Testis (tissue), 5 donors: Measurements from ENCODE around the gene UTF1. TPM values are rescaled to one million over a fixed set of nuclear protein-coding genes. Genes with fewer than 3 reads are reported as not detected.
A peak's percentile ranks its signal among the peaks of the same experiment; 100 is the strongest.

ENCODE experiments used
- DNase-seq: peaks from one replicate; pipeline ENCODE4 v3.0.0-alpha.2; 2019
- H3K27ac ChIP-seq, 2 donors: fragments of 200-600 bp; sonication (generic); one replicate each; pipeline ENCODE4 v1.5.1; 2019
- H3K27me3 ChIP-seq: fragments of 200-600 bp; sonication (generic); one replicate; pipeline ENCODE4 v1.5.1; 2019
- H3K36me3 ChIP-seq: fragments of 200-600 bp; sonication (generic); one replicate; pipeline ENCODE4 v1.5.1; 2017; ENCODE audit warnings: low read depth; ENCODE audit errors: missing control alignments
- H3K4me1 ChIP-seq: fragments of 200-600 bp; sonication (generic); one replicate; pipeline ENCODE4 v1.5.1; 2019
- H3K4me3 ChIP-seq, 2 donors: fragments of 200-600 bp; sonication (generic); one replicate each; pipeline ENCODE4 v1.5.1; 2017 to 2019
- H3K9me3 ChIP-seq: fragments of 200-600 bp; sonication (generic); one replicate; pipeline ENCODE4 v1.5.1; 2017
- CTCF ChIP-seq, 3 experiments: fragments of 450-650 bp in 2 of 3; fragments of 200-600 bp in 1 of 3; sonication (generic) in 1 of 3; IDR thresholded peaks; one replicate each; pipeline ENCODE4 v1.5.1; 2016 to 2019; ENCODE audit warnings: antibody characterized with exemption in 3 of 3, mild to moderate bottlenecking in 2 of 3, moderate library complexity in 1 of 3
- POLR2A ChIP-seq: fragments of 450-650 bp; IDR thresholded peaks from one replicate; pipeline ENCODE4 v1.6.1; 2017; ENCODE audit warnings: antibody characterized with exemption, mild to moderate bottlenecking, moderate library complexity
- WGBS, 2 donors: methylation state at CpG; one replicate each; pipeline ENCODE4 v1.1.5; 2018; 5-methylcytosine and 5-hydroxymethylcytosine counted together
- intact Hi-C: fragments of 100-400 bp; cut with DNase I; formaldehyde crosslinking; loops from one replicate; pipeline ENCODE4 v1.15.1; 2023; ENCODE audit warnings: low total_unique reads
- long read RNA-seq, 2 donors: transcript quantifications; one replicate each; lab custom pipeline, GENCODE V29; 2026
- polyA plus RNA-seq: library from polyadenylated mRNA; stranded (reverse); fragments of 350-450 nt; fragmentation: Illumina TruSeq; extraction: RNeasy Lipid Tissue Mini Kit (QIAGEN cat#74804); gene quantifications from one replicate; pipeline ENCODE4 v1.2.3, GENCODE V29; 2014; ENCODE audit warnings: low read depth, low replicate concordance; ENCODE audit not compliant: insufficient read depth
- total RNA-seq, 2 donors: library from RNA; depleted of rRNA; stranded (reverse); fragments of >200 nt; gene quantifications; one replicate each; pipeline ENCODE4 v1.2.3, GENCODE V29; 2016

Gene UTF1
- total RNA-seq: 10 to 100 TPM; 17.2 to 18.6 TPM
- 5.3 TPM for polyA plus RNA-seq
- long read RNA-seq, donor 1, transcript UTF1-201 (2 exons, 1,157 nt): major isoform, 28 of 33 reads
- long read RNA-seq, donor 1, partial matches to known transcripts: 5 of 33 reads
- long read RNA-seq, donor 1, other reads (novel, unspliced or antisense): 0 of 33 reads
- long read RNA-seq, donor 2, transcript UTF1-201 (2 exons, 1,157 nt): major isoform, 32 of 41 reads
- long read RNA-seq, donor 2, partial matches to known transcripts: 9 of 41 reads
- long read RNA-seq, donor 2, other reads (novel, unspliced or antisense): 0 of 41 reads

DNA sequence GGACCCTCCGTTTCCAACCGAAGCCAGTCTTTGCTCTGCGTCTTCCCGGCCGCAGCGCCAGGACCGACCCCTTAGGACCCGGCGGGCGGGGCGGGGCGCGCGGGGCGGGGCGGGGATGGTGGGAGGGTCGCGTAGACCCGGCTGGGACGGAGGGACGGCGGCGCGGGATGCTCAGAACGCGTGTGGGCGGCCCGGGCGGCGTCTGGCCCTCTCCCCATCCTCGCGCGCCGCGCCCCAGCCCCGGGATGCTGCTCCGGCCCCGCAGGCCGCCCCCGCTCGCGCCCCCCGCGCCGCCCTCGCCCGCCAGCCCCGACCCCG lies at the start of gene UTF1:
Gene UTF1 (plus strand): TSS at position 174 of the 318 bp plus-strand sequence. CDS start 72 bp downstream, at position 246.
- Histone ChIP-seq H3K36me3 (no peaks in the 10 kb centered on the region), H3K27me3 (no peaks in the 10 kb centered on the region), H3K27ac (no peak within 1 kb of the TSS), H3K4me1 (peaks cover 4% of the 10 kb centered on the region), H3K9me3 (no peaks in the 10 kb centered on the region), H3K4me3 (peak within 1 kb of the TSS; percentile 26 to 45)
- intact Hi-C loops: no loop called here
- DNase-seq: no peak
- WGBS, 2 donors: 0% methylated on average over 3 of the region's 49 CpGs; no CpG with 5 or more reads in 1 of the 2 donors
- TF ChIP-seq CTCF (IDR thresholded peaks at IDR 0.05) (no peak), POLR2A (no peak)

- no peak overlapping the region for H3K4me3 ChIP-seq
- no peaks in the 10 kb centered on the region for H3K9me3 ChIP-seq
- no peaks in the 10 kb centered on the region for H3K4me1 ChIP-seq
- H3K27me3 ChIP-seq: no peaks in the 10 kb centered on the region
- 85 to 89% methylated on average over 6 to 23 of the region's 23 CpGs for WGBS, 2 donors
- no peak for TF ChIP-seq CTCF (IDR thresholded peaks at IDR 0.05)
- no peak for TF ChIP-seq POLR2A
- H3K36me3 ChIP-seq: no peaks in the 10 kb centered on the region
- DNase-seq: no peak
- no peak overlapping the region for H3K27ac ChIP-seq
- intact Hi-C loops: no loop called here
These were observed 48.9 kb upstream of the UTF1 start for GRCh38 chr10:133180965-133181639.

DNA sequence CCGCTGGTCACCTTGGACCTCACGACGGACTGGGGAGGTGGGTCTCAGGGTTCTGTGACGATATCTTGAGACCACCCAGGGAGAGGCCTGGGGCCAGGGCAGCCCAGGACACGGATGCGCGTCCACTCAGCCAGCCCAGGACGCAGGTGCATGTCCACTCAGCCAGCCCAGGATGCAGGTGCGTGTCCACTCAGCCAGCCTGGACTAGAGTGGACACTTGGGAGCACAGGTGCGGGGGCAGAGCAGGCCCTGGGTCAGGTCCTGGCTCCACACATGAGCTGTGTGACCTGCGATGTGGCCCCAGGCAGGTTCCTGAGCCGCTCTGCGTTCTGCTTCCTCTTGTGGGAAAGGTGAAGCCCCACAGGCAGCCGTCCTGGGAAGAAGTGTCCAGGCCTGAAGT lies 47.8 kb upstream of the UTF1 start:
- Histone ChIP-seq H3K36me3 (no peaks in the 10 kb centered on the region), H3K27me3 (no peaks in the 10 kb centered on the region), H3K4me3 (no peak overlapping the region), H3K27ac (no peak overlapping the region), H3K4me1 (no peaks in the 10 kb centered on the region), H3K9me3 (no peaks in the 10 kb centered on the region)
- WGBS, 2 donors: 71 to 88% methylated on average over 8 to 14 of the region's 14 CpGs
- TF ChIP-seq POLR2A (no peak), CTCF (IDR thresholded peaks at IDR 0.05) (no peak)
- DNase-seq: no peak
- intact Hi-C loops: no loop called here

- no peak overlapping the region for H3K27ac ChIP-seq
- H3K9me3 ChIP-seq: no peaks in the 10 kb centered on the region
- no peaks in the 10 kb centered on the region for H3K36me3 ChIP-seq
- no peaks in the 10 kb centered on the region for H3K27me3 ChIP-seq
- intact Hi-C loops: no loop called here
- no peak for DNase-seq
- no peak overlapping the region for H3K4me3 ChIP-seq
- TF ChIP-seq CTCF (IDR thresholded peaks at IDR 0.05) (no peak), POLR2A (no peak)
- no peaks in the 10 kb centered on the region for H3K4me1 ChIP-seq
- WGBS, 2 donors: 87 to 91% methylated on average over 59 to 66 of the region's 66 CpGs
These were observed 47.0 kb upstream of the UTF1 start for GRCh38 chr10:133182791-133183645.
